SK-N-SH (cell line): ENCODE results near the gene SLC17A1. TPM values are rescaled to one million over a fixed set of nuclear protein-coding genes. Genes with fewer than 3 reads are reported as not detected.

Source experiments
- CTCF ChIA-PET: fragments of 300-600, 350-600 bp; formaldehyde crosslinking; extraction: SDS; loops from one replicate; lab custom pipeline; 2021; lab: Yijun Ruan, JAX
- POLR2A ChIA-PET: fragments of 350-600 bp; sonication (Branson Sonifier 250); formaldehyde crosslinking; extraction: SDS; loops from one replicate; lab custom pipeline; 2020; ENCODE audit warnings: antibody characterized with exemption, inconsistent platforms; lab: Yijun Ruan, JAX
- DNase-seq: peaks from one replicate; pipeline ENCODE4 v3.0.0; 2012
- H2AFZ ChIP-seq: fragments of 200-600 bp; sonication (generic); 2 replicates; pipeline ENCODE4 v1.8.1; 2016; ENCODE audit warnings: antibody characterized with exemption, mild to moderate bottlenecking, low read depth
- H3F3A ChIP-seq: fragments of 200-600 bp; sonication (generic); replicated peaks from 2 replicates; pipeline ENCODE3; 2016; ENCODE audit warnings: antibody characterized with exemption, mild to moderate bottlenecking; ENCODE audit not compliant: insufficient read depth
- H3K27ac ChIP-seq, 2 experiments: fragments of 200-500 bp in 1 of 2; fragments of 200-600 bp in 1 of 2; sonication (Bioruptor generic) in 1 of 2; sonication (generic), shearing (Covaris generic) in 1 of 2; 2 replicates each; pipeline versions ENCODE4 v1.5.1 to v1.6.1; 2014 to 2016; ENCODE audit warnings: low read depth in 2 of 2, inconsistent platforms in 1 of 2, low read length in 1 of 2, mild to moderate bottlenecking in 1 of 2, mixed read lengths in 1 of 2
- H3K27me3 ChIP-seq: fragments of 200-600 bp; sonication (generic), shearing (Covaris generic); 2 replicates; pipeline ENCODE4 v1.6.1; 2016; ENCODE audit warnings: mixed run types; ENCODE audit not compliant: insufficient read depth
- H3K36me3 ChIP-seq, 2 experiments: fragments of 200-500 bp in 1 of 2; fragments of 200-600 bp in 1 of 2; sonication (Bioruptor generic) in 1 of 2; sonication (generic) in 1 of 2; replicated peaks in 1 of 2; 2 replicates each; pipeline versions ENCODE3 to v1.5.1; 2014 to 2016; ENCODE audit warnings: low read length in 1 of 2, mild to moderate bottlenecking in 1 of 2; ENCODE audit not compliant: insufficient read depth in 2 of 2, control insufficient read depth in 1 of 2
- H3K4me1 ChIP-seq, 2 experiments: fragments of 200-500 bp in 1 of 2; fragments of 200-600 bp in 1 of 2; sonication (Bioruptor generic) in 1 of 2; sonication (generic), shearing (Covaris generic) in 1 of 2; 2 replicates each; pipeline versions ENCODE4 v1.5.1 to v1.6.1; 2014 to 2016; ENCODE audit warnings: low read depth in 1 of 2, low read length in 1 of 2, mixed run types in 1 of 2; ENCODE audit not compliant: insufficient read depth in 2 of 2, control insufficient read depth in 1 of 2
- H3K4me2 ChIP-seq: fragments of 200-600 bp; sonication (generic), shearing (Covaris generic); 2 replicates; pipeline ENCODE4 v1.6.1; 2017; ENCODE audit warnings: mixed run types
- H3K4me3 ChIP-seq, 2 experiments: fragments of 200-500 bp in 1 of 2; fragments of 200-600 bp in 1 of 2; sonication (Bioruptor generic) in 1 of 2; sonication (generic), shearing (Covaris generic) in 1 of 2; 2 replicates each; pipeline versions ENCODE4 v1.5.1 to v1.8.1; 2014 to 2016; ENCODE audit warnings: low read depth in 2 of 2, inconsistent platforms in 1 of 2, low read length in 1 of 2, mild to moderate bottlenecking in 1 of 2, mixed read lengths in 1 of 2, moderate library complexity in 1 of 2
- H3K79me2 ChIP-seq: fragments of 200-600 bp; sonication (generic); 2 replicates; pipeline ENCODE4 v1.8.1; 2017; ENCODE audit warnings: mild to moderate bottlenecking; ENCODE audit not compliant: insufficient read depth
- H3K9ac ChIP-seq: fragments of 200-600 bp; sonication (generic); 2 replicates; pipeline ENCODE4 v1.6.1; 2017; ENCODE audit warnings: mixed run types
- H3K9me2 ChIP-seq: fragments of 200-600 bp; sonication (generic); 2 replicates; pipeline ENCODE4 v1.6.1; 2017; ENCODE audit warnings: mixed run types
- H3K9me3 ChIP-seq: fragments of 200-600 bp; sonication (generic); 2 replicates; pipeline ENCODE4 v1.6.1; 2017; ENCODE audit warnings: mixed run types, mild to moderate bottlenecking, moderate library complexity
- H4K20me1 ChIP-seq: fragments of 200-600 bp; sonication (generic); 2 replicates; pipeline ENCODE4 v1.6.1; 2017; ENCODE audit warnings: mild to moderate bottlenecking, mixed run types; ENCODE audit not compliant: insufficient read depth
- CHD2 ChIP-seq: fragments of 150-350 bp; IDR thresholded peaks from 2 replicates; pipeline ENCODE4 v1.6.1; 2018; ENCODE audit warnings: low read length; ENCODE audit not compliant: partially characterized antibody
- EP300 ChIP-seq, 2 experiments: IDR thresholded peaks; 2 replicates each; pipeline versions ENCODE4 v1.4.0 to v1.6.1; 2012; ENCODE audit warnings: borderline replicate concordance in 1 of 2, low read depth in 1 of 2, low read length in 1 of 2
- FOSL2 ChIP-seq: IDR thresholded peaks from 2 replicates; pipeline ENCODE4 v1.4.0; 2012; ENCODE audit warnings: low read depth, mild to moderate bottlenecking, moderate library complexity, borderline replicate concordance
- FOXM1 ChIP-seq: IDR thresholded peaks from 2 replicates; pipeline ENCODE4 v1.4.0; 2012; ENCODE audit warnings: low read depth, mild to moderate bottlenecking
- JUND ChIP-seq: IDR thresholded peaks from 2 replicates; pipeline ENCODE4 v1.4.0; 2012
- MEF2A ChIP-seq: IDR thresholded peaks from 2 replicates; pipeline ENCODE4 v1.4.0; 2012; ENCODE audit warnings: low read depth, borderline replicate concordance
- NFIC ChIP-seq: IDR thresholded peaks from 2 replicates; pipeline ENCODE4 v1.4.0; 2012; ENCODE audit warnings: borderline replicate concordance
- NRF1 ChIP-seq: IDR thresholded peaks from 2 replicates; pipeline ENCODE4 v1.6.1; 2012; ENCODE audit warnings: low read depth, mild to moderate bottlenecking, low read length
- POLR2AphosphoS5 ChIP-seq: IDR thresholded peaks from 2 replicates; pipeline ENCODE4 v1.6.1; 2012; ENCODE audit warnings: low read depth, low read length
- RCOR1 ChIP-seq: fragments of 150-350 bp; IDR thresholded peaks from 2 replicates; pipeline ENCODE4 v1.6.1; 2017; ENCODE audit warnings: antibody characterized with exemption, low read length
- RFX5 ChIP-seq: IDR thresholded peaks from 2 replicates; pipeline ENCODE4 v1.6.1; 2012; ENCODE audit warnings: mild to moderate bottlenecking, improper control_type of control experiment, low read length
- RXRA ChIP-seq: IDR thresholded peaks from 2 replicates; pipeline ENCODE4 v1.4.0; 2012; ENCODE audit warnings: low read depth, mild to moderate bottlenecking, borderline replicate concordance
- SMC3 ChIP-seq: IDR thresholded peaks from 2 replicates; pipeline ENCODE4 v1.6.1; 2012; ENCODE audit warnings: low read depth, low read length, improper control_type of control experiment
- TAF1 ChIP-seq: IDR thresholded peaks from 2 replicates; pipeline ENCODE4 v1.6.1; 2012; ENCODE audit warnings: low read depth, mild to moderate bottlenecking, low read length, moderate library complexity, borderline replicate concordance
- TCF12 ChIP-seq: IDR thresholded peaks from 2 replicates; pipeline ENCODE4 v1.4.0; 2012
- TEAD4 ChIP-seq: IDR thresholded peaks from 2 replicates; pipeline ENCODE4 v1.4.0; 2012; ENCODE audit warnings: mild to moderate bottlenecking, borderline replicate concordance; ENCODE audit not compliant: insufficient read depth
- USF1 ChIP-seq: IDR thresholded peaks from 2 replicates; pipeline ENCODE4 v1.4.0; 2012; ENCODE audit warnings: low read depth, borderline replicate concordance
- USF2 ChIP-seq: fragments of 150-350 bp; IDR thresholded peaks from 2 replicates; pipeline ENCODE4 v1.6.1; 2017; ENCODE audit warnings: antibody characterized with exemption, low read length, low read depth, borderline replicate concordance
- WGBS: methylation state at CpG from one replicate; pipeline ENCODE4 v1.1.6; 2017; ENCODE audit warnings: low lambda C conversion rate; 5-methylcytosine and 5-hydroxymethylcytosine counted together
- polyA plus RNA-seq, 3 experiments: library from polyadenylated mRNA; depleted of rRNA; stranded (reverse); fragments of >200 nt; gene quantifications; 2 replicates each; pipeline ENCODE4 v1.2.3, GENCODE V29; 2012

The SLC17A1 gene
- polyA plus RNA-seq, 1 of the 3 experiments (the other 2 are of a cell fraction): not detected

- Histone ChIP-seq H4K20me1 (no peaks in the 10 kb centered on the region), H3K4me2 (no peak overlapping the region), H3K9me3 (no peaks in the 10 kb centered on the region), H3K4me3 (no peak overlapping the region), H3F3A (no peaks in the 10 kb centered on the region), H3K36me3 (no peaks in the 10 kb centered on the region), H3K9ac (no peak overlapping the region), H3K79me2 (no peaks in the 10 kb centered on the region), H2AFZ (no peak overlapping the region), H3K4me1 (no peaks in the 10 kb centered on the region; a peak in 1 of 4 replicates), H3K27me3 (no peaks in the 10 kb centered on the region), H3K27ac (no peak overlapping the region), H3K9me2 (no peaks in the 10 kb centered on the region)
- no peak for TF ChIP-seq MEF2A
- TF ChIP-seq EP300 (IDR thresholded peaks at IDR 0.05; ENCODE audit: borderline replicate concordance in 1 of 2, low read depth in 1 of 2, low read length in 1 of 2): no peak
- no peak for TF ChIP-seq POLR2AphosphoS5
- TF ChIP-seq NRF1: no peak
- no peak for TF ChIP-seq RCOR1
- no peak for TF ChIP-seq RFX5
- TF ChIP-seq RXRA: no peak
- TF ChIP-seq TEAD4: no peak
- no peak for TF ChIP-seq FOXM1
- TF ChIP-seq JUND: no peak
- no peak for TF ChIP-seq TCF12
- no peak for DNase-seq
- CTCF ChIA-PET: interaction anchor here (1.2 to 2.0 kb wide), 2 partner anchors 185 to 231 kb away, joined by 3 to 7 read pairs; no protein-coding TSS in a partner anchor
- WGBS: 25% methylated on average over 2 of the region's 2 CpGs
- POLR2A ChIA-PET: no interaction called here
These were observed 44.4 kb downstream of the SLC17A1 start for GRCh38 chr6:25787428-25787827.

- H3K36me3 ChIP-seq: no peaks in the 10 kb centered on the region
- H3K27me3 ChIP-seq: no peaks in the 10 kb centered on the region
- H3K4me1 ChIP-seq: no peaks in the 10 kb centered on the region
- H3K9ac ChIP-seq: no peak overlapping the region
- no peak for TF ChIP-seq RCOR1
- no peak for TF ChIP-seq FOSL2
- no peak for TF ChIP-seq TEAD4
- no peak for TF ChIP-seq TAF1
- TF ChIP-seq NFIC: no peak
- no peak for TF ChIP-seq CHD2
- no peak for TF ChIP-seq USF1
- TF ChIP-seq POLR2AphosphoS5: no peak
- TF ChIP-seq SMC3: no peak
- TF ChIP-seq USF2: no peak
- TF ChIP-seq, all 33 proteins: peak for 0
- H3K4me3 ChIP-seq: no peak overlapping the region
- ChIA-PET CTCF (no interaction called here), POLR2A (no interaction called here)
- H2AFZ ChIP-seq: no peak overlapping the region
- H3K9me2 ChIP-seq: no peaks in the 10 kb centered on the region
- H3K9me3 ChIP-seq: no peaks in the 10 kb centered on the region
- no peak for DNase-seq
- no peak overlapping the region for H3K27ac ChIP-seq
- 52% methylated on average over 1 of the region's 1 CpG for WGBS
- H3K79me2 ChIP-seq: no peaks in the 10 kb centered on the region
- no peaks in the 10 kb centered on the region for H3F3A ChIP-seq
- no peaks in the 10 kb centered on the region for H4K20me1 ChIP-seq
- H3K4me2 ChIP-seq: no peak overlapping the region
These were observed 50.7 kb downstream of the SLC17A1 start for GRCh38 chr6:25781134-25781533.
